ENCODE measurements around the gene PGP.

Gene PGP

GRCh38 chr16:2163211-2163881 is 51.3 kb downstream of the PGP start:
- TF ChIP-seq CTCF (IDR thresholded peaks at IDR 0.05) = no peak
- H3K4me3 ChIP-seq = no peak overlapping the region
- intact Hi-C loops (cut with DNase I; ENCODE audit: low total_unique reads) = no loop called here
- peaks cover 13 to 32% (median 23%) of the 10 kb centered on the region in 3 donors for H3K36me3 ChIP-seq
- no peaks in the 10 kb centered on the region for H3K27me3 ChIP-seq
- peaks cover 0 to 54% (median 19%) of the 10 kb centered on the region in 4 donors for H3K4me1 ChIP-seq
- H3K27ac ChIP-seq = no peak overlapping the region
- DNase-seq = no peak
- no peaks in the 10 kb centered on the region for H3K9me3 ChIP-seq

DNA sequence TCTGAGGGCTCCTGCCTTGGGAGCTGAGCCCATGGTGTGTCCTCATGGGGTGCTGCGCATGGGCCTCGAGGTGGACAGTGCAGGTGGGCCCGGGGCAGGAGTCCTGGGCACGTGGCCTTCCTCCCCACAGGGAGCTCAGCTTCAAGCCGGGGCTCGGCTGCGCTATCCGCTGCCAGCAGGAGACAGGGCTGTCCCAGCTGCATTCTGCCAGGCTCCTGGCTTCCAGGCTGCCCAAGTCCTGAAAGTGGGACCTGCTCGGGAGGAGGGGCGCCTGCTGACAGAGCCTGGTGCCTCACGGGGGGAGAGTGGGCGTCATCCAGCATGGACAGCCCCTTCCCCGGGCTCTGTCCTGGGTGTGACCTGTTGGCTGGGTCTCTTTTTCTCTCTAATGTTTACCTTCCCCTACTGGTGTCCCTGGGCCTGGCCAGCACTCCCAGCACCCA is 51.9 kb downstream of the PGP start:
- H3K27ac ChIP-seq = no peak overlapping the region
- DNase-seq = no peak
- intact Hi-C loops (cut with DNase I; ENCODE audit: low total_unique reads) = no loop called here
- no peaks in the 10 kb centered on the region for H3K27me3 ChIP-seq
- H3K4me1 ChIP-seq = peaks cover 0 to 60% (median 24%) of the 10 kb centered on the region in 4 donors
- no peak overlapping the region for H3K4me3 ChIP-seq
- peaks cover 7 to 26% (median 16%) of the 10 kb centered on the region in 3 donors for H3K36me3 ChIP-seq
- no peaks in the 10 kb centered on the region for H3K9me3 ChIP-seq
- TF ChIP-seq CTCF (IDR thresholded peaks at IDR 0.05) = no peak

DNA sequence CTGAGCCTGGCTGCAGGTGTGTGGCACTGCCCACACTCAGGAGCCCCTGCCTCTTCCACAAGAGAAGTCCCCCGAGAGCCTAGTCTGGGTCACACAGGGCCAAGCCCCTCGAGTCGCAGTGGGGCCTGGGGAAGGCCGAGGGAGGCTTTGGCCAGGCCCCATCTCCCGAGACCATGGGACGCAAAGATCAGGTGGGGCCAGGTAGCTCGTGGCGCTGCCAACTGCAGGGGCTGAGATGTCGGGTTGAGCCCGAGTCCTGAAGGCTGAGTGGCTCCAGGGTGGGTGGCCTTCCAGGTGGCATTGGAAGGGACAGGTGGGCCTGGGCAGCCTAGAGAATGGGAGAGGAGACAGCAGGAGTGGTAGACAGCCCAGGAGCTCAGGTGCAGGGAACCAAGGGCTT is 52.7 kb downstream of the PGP start:
- Histone ChIP-seq H3K27ac (no peak overlapping the region), H3K36me3 (peaks cover 7 to 18% (median 9%) of the 10 kb centered on the region in 3 donors), H3K27me3 (no peaks in the 10 kb centered on the region), H3K4me3 (no peak overlapping the region), H3K9me3 (no peaks in the 10 kb centered on the region), H3K4me1 (peaks cover 0 to 68% (median 32%) of the 10 kb centered on the region in 4 donors)
- no peak for DNase-seq
- TF ChIP-seq CTCF (IDR thresholded peaks at IDR 0.05) = no peak
- intact Hi-C loops (cut with DNase I; ENCODE audit: low total_unique reads) = no loop called here
